ENCODE measurements around the gene STAB2. TPM values are rescaled to one million over a fixed set of nuclear protein-coding genes. Genes with fewer than 3 reads are reported as not detected.

STAB2 gene
- polyA plus RNA-seq, 3 donors = not detected

DNA sequence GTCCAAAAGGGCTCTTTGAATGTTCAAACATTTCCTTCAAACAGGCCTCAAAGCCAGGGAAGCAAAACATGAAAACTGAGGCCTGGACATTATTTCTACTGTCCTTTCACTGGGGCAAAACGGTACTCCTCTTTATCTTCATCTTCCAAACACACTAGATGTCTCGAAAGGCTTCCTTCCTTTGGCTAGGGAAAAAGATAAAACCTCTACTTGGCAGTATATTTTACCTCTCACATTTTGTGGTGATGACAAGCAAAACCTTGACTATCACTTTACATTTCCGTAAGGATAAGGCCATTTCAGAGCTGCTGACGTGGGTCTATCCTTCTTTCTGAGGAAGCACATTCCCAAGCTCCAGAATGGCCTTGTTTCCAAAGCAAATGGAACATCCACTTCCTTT, 9.9 kb downstream of the STAB2 start:
- H3K9me3 ChIP-seq (replicated peaks in 1 of 2; ENCODE audit: control insufficient read depth in 1 of 2, insufficient read depth in 1 of 2, low read length in 2 of 2) = no peaks in the 10 kb centered on the region
- Mint-ChIP-seq H3K4me1 (no peaks in the 10 kb centered on the region), H3K9me3 (no peaks in the 10 kb centered on the region), H3K27ac (no peak overlapping the region), H3K27me3 (ENCODE audit: low read depth in 3 of 3) (peaks cover 0 to 5% (median 3%) of the 10 kb centered on the region in 3 donors), H3K36me3 (no peaks in the 10 kb centered on the region), H3K4me3 (no peak overlapping the region)
- TF ChIP-seq, protein P1, sequence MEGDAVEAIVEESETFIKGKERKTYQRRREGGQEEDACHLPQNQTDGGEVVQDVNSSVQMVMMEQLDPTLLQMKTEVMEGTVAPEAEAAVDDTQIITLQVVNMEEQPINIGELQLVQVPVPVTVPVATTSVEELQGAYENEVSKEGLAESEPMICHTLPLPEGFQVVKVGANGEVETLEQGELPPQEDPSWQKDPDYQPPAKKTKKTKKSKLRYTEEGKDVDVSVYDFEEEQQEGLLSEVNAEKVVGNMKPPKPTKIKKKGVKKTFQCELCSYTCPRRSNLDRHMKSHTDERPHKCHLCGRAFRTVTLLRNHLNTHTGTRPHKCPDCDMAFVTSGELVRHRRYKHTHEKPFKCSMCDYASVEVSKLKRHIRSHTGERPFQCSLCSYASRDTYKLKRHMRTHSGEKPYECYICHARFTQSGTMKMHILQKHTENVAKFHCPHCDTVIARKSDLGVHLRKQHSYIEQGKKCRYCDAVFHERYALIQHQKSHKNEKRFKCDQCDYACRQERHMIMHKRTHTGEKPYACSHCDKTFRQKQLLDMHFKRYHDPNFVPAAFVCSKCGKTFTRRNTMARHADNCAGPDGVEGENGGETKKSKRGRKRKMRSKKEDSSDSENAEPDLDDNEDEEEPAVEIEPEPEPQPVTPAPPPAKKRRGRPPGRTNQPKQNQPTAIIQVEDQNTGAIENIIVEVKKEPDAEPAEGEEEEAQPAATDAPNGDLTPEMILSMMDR (IDR thresholded peaks at IDR 0.05) = no peak
- DNase-seq = no peak
- H3K79me2 ChIP-seq (ENCODE audit: insufficient read depth, low read length) = no peaks in the 10 kb centered on the region
- 40% methylated on average over 1 of the region's 4 CpGs for WGBS (ENCODE audit: insufficient coverage)
- H3K4me2 ChIP-seq (replicated peaks; ENCODE audit: extremely low read depth, low read length, poor library complexity, severe bottlenecking) = no peak overlapping the region
- no peaks in the 10 kb centered on the region for H4K20me1 ChIP-seq (ENCODE audit: insufficient read depth, low read length)
- no peaks in the 10 kb centered on the region for H3K36me3 ChIP-seq (replicated peaks in 1 of 2; ENCODE audit: control insufficient read depth in 1 of 2, insufficient read depth in 2 of 2, low read length in 2 of 2)
- no peak overlapping the region for H3K9ac ChIP-seq (ENCODE audit: insufficient read depth, low read length, poor library complexity, severe bottlenecking)
- intact Hi-C loops (cut with micrococcal nuclease) = no loop called here
- H2AFZ ChIP-seq (ENCODE audit: insufficient read depth, low read depth, low read length, poor library complexity, severe bottlenecking) = no peak overlapping the region
- no peak overlapping the region for H3K27ac ChIP-seq (ENCODE audit: low read depth in 1 of 2, low read length in 2 of 2)
- H3K4me1 ChIP-seq (ENCODE audit: control insufficient read depth in 1 of 2, insufficient read depth in 2 of 2, low read length in 2 of 2) = no peaks in the 10 kb centered on the region
- no peaks in the 10 kb centered on the region for H3K27me3 ChIP-seq (ENCODE audit: control insufficient read depth in 2 of 2, insufficient read depth in 2 of 2, low read length in 2 of 2)
- H3K4me3 ChIP-seq (replicated peaks in 1 of 3; ENCODE audit: low read depth in 2 of 3, low read length in 3 of 3) = no peak overlapping the region

DNA sequence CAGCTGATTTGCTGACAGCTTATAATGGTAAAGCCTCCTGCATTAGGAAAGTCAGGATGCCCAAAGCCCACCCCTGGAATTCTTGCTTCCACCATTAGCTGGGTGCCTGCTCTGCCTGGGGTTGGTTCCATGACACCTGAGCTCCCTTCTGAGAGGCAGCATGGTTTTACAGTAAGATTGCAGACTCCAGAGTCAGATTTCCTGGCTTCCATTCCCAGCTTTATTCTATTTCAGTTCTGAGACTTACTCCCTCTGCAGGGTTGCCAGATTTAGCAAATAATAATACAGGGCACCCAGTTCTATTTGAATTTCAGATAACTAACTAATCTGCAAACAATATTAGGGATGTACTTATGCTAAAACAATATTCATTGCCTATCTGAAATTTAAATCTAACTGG, 12.2 kb downstream of the STAB2 start:
- Histone ChIP-seq H3K4me2 (replicated peaks; ENCODE audit: extremely low read depth, low read length, poor library complexity, severe bottlenecking) (no peak overlapping the region), H3K36me3 (replicated peaks in 1 of 2; ENCODE audit: control insufficient read depth in 1 of 2, insufficient read depth in 2 of 2, low read length in 2 of 2) (no peaks in the 10 kb centered on the region), H3K79me2 (ENCODE audit: insufficient read depth, low read length) (no peaks in the 10 kb centered on the region), H3K9ac (ENCODE audit: insufficient read depth, low read length, poor library complexity, severe bottlenecking) (no peak overlapping the region), H3K4me1 (ENCODE audit: control insufficient read depth in 1 of 2, insufficient read depth in 2 of 2, low read length in 2 of 2) (no peaks in the 10 kb centered on the region), H3K9me3 (replicated peaks in 1 of 2; ENCODE audit: control insufficient read depth in 1 of 2, insufficient read depth in 1 of 2, low read length in 2 of 2) (no peaks in the 10 kb centered on the region), H3K27ac (ENCODE audit: low read depth in 1 of 2, low read length in 2 of 2) (no peak overlapping the region), H3K4me3 (replicated peaks in 1 of 3; ENCODE audit: low read depth in 2 of 3, low read length in 3 of 3) (no peak overlapping the region), H4K20me1 (ENCODE audit: insufficient read depth, low read length) (no peaks in the 10 kb centered on the region), H3K27me3 (ENCODE audit: control insufficient read depth in 2 of 2, insufficient read depth in 2 of 2, low read length in 2 of 2) (no peaks in the 10 kb centered on the region), H2AFZ (ENCODE audit: insufficient read depth, low read depth, low read length, poor library complexity, severe bottlenecking) (no peak overlapping the region)
- no peak overlapping the region for H3K4me3 Mint-ChIP-seq
- no peaks in the 10 kb centered on the region for H3K9me3 Mint-ChIP-seq
- no peak overlapping the region for H3K27ac Mint-ChIP-seq
- H3K4me1 Mint-ChIP-seq = no peaks in the 10 kb centered on the region
- peaks cover 3 to 7% (median 3%) of the 10 kb centered on the region in 3 donors for H3K27me3 Mint-ChIP-seq (ENCODE audit: low read depth in 3 of 3)
- DNase-seq = no peak
- H3K36me3 Mint-ChIP-seq = no peaks in the 10 kb centered on the region
- intact Hi-C loops (cut with micrococcal nuclease) = no loop called here
- TF ChIP-seq, protein P1 (IDR thresholded peaks at IDR 0.05) = no peak

Measured in CD14-positive monocyte (primary cell).